LNCaP clone FGC (cell line): ENCODE data around the gene GNB1L.

Experiments used
- DNase-seq: peaks from one replicate; pipeline ENCODE4 v3.0.0-alpha.2; 2011; ENCODE audit warnings: low read depth
- H3K4me3 ChIP-seq: 2 replicates; pipeline ENCODE4 v1.5.1; 2011; ENCODE audit warnings: mild to moderate bottlenecking, low read depth, low read length, control low read depth
- TF ChIP-seq, protein P1 (sequence below): IDR thresholded peaks from 2 replicates; pipeline ENCODE4 v1.5.1; 2012; ENCODE audit warnings: mild to moderate bottlenecking; ENCODE audit not compliant: control insufficient read depth, insufficient read depth; ENCODE audit errors: extremely low read depth

GNB1L gene

DNA sequence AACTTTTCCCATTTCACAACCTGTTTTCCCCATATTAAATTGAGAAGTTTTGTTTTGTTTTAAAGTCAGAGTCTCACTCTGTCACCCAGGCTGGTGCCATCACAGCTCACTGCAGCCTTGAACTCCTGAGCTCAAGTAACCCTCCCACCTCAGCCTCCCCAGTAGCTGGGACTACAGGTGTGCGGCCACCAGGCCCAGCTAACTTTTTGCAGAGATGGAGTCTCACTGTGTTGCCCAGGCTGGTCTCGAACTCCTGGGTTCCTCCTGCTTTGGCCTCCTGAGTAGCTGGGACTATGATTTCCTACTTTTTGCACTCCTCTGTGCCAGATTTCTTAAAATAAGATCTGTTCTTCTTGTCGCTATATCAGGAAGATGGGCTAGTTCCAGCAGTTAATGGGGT lies 44.9 kb downstream of the GNB1L start:
- TF ChIP-seq, protein P1, sequence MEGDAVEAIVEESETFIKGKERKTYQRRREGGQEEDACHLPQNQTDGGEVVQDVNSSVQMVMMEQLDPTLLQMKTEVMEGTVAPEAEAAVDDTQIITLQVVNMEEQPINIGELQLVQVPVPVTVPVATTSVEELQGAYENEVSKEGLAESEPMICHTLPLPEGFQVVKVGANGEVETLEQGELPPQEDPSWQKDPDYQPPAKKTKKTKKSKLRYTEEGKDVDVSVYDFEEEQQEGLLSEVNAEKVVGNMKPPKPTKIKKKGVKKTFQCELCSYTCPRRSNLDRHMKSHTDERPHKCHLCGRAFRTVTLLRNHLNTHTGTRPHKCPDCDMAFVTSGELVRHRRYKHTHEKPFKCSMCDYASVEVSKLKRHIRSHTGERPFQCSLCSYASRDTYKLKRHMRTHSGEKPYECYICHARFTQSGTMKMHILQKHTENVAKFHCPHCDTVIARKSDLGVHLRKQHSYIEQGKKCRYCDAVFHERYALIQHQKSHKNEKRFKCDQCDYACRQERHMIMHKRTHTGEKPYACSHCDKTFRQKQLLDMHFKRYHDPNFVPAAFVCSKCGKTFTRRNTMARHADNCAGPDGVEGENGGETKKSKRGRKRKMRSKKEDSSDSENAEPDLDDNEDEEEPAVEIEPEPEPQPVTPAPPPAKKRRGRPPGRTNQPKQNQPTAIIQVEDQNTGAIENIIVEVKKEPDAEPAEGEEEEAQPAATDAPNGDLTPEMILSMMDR: no peak
- no peak overlapping the region for H3K4me3 ChIP-seq
- DNase-seq: no peak

DNA sequence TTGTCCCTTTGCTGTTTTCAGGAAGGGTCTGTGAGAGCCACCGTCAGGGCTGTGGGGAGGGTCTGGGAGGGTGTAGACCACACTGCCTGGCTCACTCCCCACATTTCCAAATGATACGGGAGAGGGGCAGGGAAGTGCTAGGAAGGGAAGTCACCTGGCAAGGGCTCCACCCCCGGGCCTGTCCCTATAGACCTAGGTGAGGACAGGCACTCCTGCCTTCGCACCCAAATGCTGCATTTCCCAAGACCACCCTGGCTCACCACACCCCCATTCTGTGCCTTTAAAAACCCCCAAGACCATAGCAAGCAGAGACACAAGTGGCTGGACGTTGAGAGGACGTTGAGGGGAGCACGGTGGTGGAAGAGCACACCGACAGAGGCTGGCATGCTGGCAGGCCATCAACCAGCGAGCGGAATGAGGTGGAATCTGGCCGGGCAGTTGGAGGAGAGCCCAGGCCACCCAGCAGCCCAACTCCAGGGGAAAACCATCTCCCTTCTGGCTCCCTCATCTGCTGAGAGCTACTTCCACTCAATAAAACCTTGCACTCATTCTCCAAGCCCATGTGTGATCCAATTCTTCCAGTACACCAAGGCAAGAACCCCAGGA lies 45.7 kb downstream of the GNB1L start:
- TF ChIP-seq, protein P1: no peak
- no peak for DNase-seq
- no peak overlapping the region for H3K4me3 ChIP-seq

DNA sequence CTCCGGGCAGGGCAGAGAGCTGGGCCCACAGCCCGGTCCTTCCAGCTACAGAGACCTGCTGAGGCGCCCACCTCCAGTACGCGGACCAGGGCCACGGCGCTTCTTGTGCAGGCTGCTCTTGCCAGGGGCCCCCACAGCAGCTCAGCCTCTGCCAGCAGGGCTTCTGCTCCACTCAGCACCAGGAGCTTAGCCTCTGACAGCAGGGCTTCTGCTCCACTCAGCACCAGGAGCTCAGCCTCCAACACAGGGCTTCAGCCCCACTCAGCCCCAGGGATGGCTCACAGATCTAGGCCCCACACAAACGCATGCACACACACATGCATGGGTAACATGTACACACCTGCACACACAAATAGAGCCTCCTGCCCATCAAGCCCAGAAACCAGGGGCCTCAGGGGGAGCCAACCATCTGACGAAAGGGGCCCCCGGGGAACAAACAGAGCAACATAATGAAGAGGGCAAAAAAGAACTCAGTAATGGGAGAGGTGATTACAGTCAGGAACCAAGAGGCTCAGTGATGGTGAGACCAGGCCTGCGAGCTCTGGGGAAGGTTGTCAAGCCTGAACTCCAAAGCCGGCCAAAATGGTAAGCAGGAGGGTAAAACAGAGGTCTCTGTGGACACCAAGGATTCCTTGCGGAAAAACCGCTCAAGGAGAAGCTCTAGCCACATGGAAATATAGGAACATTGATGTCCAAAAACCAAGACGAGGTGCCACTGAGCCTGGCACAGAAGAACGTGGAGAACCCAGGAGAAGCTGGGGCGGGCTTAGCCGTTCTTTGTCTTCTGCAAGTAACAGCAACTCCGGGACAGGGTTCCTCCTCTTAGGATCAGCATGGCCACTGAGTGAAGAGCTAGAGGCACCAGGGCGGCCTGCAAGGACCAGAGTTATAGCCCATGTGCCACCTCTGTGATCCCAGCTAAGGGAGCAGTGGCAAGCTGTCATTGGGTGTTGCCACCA lies 46.5 kb downstream of the GNB1L start:
- TF ChIP-seq, protein P1: no peak
- DNase-seq: no peak
- H3K4me3 ChIP-seq: no peak overlapping the region

DNA sequence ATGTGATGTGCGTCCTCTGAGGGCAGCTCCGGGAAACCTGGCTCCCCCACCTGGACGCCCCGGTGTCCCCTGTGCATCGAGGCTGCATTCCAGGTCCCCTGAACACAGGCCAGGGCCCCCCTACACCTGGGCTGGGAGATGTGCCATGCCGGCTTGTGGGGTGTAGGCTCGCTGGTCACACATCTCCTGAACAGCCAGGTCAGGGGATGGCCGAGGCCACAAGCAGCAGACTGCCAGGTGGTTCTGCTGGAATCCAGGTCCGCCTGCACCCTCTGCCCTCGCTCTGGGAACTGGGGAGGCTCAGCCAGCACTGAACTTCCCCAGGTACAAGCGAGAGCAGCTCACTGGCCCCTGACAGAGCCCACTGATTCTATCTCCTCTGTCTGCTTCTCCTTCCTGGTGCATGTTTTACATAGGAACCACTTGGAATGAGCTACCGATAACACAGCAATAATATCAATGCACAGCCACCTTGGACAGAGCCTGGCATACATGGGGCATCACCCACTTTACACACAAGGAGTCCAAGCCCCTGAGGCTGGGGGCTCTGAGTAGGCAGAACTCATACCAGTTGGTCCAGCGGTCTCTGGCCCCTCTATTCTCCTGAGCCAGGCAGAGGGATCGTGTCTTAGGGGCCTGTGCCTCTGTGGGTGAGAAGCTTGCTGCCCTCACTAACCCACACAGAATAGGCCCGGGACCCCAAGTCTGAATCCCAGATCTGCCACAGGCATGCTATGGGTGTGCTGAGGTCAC lies 47.3 kb downstream of the GNB1L start:
- TF ChIP-seq, protein P1: no peak
- H3K4me3 ChIP-seq: no peak overlapping the region
- DNase-seq: no peak

DNA sequence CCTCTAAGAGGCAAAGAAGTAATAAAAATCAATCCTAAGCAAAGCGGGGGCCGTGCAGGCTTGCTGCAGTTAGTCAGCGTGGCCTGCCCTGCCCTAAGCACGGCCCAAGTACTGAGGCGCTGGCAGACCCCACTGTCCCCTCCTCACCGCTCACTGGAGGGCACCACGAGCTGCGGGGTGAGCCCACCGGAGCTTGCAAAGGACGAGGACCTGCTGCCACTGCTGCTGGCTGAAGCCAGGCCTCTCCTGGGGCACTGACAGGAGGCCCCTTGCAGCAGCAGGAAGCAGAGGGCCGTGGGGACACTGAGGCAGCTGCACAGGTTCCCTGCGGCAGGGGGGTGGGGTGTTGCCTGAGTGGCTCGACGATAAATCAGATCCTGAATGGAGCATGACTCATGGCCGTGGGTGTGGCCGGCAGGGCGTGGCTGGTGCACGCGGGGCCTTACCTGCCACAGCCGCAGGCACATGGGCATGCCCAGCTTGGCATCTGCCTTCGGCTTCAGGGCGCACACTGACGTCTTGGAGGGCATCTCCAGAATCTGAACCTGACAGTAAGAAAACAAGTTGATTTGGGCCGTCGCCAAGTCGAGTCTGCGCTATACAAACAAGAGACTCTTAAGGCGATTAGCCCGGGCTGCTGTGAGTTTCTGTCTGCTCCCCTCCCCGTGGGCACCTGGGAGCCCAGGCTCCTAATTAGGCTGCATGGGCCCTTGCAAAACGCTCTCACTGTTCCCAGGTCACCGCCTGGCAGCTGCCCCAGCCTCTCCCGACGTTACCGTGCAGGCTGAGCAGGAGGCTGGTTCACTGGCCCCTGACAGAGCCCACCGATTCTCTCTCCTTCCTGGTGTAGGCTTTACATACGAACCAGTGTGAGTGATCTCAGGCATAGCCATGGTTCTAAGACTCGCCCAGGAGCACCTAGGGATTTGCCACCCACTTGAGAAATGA lies 48.2 kb downstream of the GNB1L start:
- TF ChIP-seq, protein P1: no peak
- peak; percentile 92 for DNase-seq
- no peak overlapping the region for H3K4me3 ChIP-seq

DNA sequence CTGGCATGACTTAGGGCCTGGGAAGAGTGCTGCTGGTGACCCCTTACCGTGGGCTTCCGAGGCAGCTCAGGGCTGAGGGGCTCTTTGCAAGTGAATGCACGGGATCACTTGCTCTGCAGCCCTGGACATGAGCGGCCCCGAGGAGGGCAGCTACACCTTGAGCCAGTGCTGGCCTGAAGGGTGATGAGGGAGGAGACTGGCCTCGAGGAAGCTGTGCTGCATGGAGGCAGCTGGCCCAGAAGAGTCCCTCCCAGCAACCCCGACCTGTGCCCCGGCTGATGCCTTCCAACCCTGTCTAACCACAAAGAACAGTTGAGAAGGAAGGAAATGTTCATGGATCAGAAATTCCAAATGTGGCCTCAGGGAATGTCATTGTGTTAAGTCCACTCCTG lies 48.9 kb downstream of the GNB1L start:
- DNase-seq: no peak
- TF ChIP-seq, protein P1: no peak

More for the DNA sequence above, 48.9 kb downstream of the GNB1L start:
- no peak overlapping the region for H3K4me3 ChIP-seq
